ENCODE results near the gene NKX2-8.
"Not testable (repeated sequence)": the region's sequence is repeated elsewhere in the genome, so short reads cannot be mapped to it uniquely, and the experiment has no call there.

NKX2-8 gene

GRCh38 chr14:36553656-36554260 lies 28.7 kb downstream of the NKX2-8 start:
- H3K27ac ChIP-seq = no peak overlapping the region
- TF ChIP-seq, protein P1, sequence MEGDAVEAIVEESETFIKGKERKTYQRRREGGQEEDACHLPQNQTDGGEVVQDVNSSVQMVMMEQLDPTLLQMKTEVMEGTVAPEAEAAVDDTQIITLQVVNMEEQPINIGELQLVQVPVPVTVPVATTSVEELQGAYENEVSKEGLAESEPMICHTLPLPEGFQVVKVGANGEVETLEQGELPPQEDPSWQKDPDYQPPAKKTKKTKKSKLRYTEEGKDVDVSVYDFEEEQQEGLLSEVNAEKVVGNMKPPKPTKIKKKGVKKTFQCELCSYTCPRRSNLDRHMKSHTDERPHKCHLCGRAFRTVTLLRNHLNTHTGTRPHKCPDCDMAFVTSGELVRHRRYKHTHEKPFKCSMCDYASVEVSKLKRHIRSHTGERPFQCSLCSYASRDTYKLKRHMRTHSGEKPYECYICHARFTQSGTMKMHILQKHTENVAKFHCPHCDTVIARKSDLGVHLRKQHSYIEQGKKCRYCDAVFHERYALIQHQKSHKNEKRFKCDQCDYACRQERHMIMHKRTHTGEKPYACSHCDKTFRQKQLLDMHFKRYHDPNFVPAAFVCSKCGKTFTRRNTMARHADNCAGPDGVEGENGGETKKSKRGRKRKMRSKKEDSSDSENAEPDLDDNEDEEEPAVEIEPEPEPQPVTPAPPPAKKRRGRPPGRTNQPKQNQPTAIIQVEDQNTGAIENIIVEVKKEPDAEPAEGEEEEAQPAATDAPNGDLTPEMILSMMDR (conservative IDR thresholded peaks at IDR 0.05) = peak; percentile 89

DNA sequence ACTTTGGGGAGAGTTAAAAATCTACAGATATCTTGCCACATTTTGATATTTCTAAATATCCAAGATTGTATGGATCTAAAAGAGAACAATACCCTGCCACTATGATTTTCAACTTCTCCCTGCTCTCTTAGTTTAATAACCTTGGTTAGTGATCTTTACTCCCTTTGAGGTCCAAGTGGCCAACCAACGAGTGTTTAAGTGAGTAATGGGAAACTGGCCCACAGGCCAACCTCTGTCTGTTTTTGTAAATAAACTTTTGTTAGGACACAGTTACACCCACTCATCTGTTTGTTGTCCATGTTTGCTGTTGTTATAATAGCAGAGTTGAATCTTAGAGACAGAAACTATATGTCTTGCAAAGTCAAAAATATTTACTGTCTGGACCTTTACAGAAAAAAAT lies 31.5 kb downstream of the NKX2-8 start:
- TF ChIP-seq, protein P1 (conservative IDR thresholded peaks at IDR 0.05) = no peak

DNA sequence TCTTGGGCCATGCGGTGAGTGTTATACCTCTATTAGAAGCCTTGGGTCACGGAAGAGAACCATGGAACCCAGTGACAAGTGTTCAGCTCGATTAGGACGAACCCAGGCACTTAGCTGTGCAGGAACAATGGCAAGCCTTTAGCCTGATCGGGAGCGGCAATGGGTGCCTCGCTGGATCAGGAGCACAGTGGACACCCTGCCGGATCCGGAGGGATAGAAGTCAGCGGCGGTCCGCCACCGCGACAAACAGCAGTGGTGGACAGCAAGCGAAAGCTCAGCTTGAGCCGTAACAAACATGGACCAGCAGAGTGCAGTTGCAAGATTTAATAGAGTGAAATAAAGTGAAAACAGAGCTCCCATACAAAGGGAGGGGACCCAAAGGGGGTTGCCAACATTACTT lies 38.1 kb downstream of the NKX2-8 start:
- H3K27ac ChIP-seq = not testable (repeated sequence)

More for the DNA sequence above, 31.5 kb downstream of the NKX2-8 start:
- H3K27ac ChIP-seq = no peak overlapping the region

DNA sequence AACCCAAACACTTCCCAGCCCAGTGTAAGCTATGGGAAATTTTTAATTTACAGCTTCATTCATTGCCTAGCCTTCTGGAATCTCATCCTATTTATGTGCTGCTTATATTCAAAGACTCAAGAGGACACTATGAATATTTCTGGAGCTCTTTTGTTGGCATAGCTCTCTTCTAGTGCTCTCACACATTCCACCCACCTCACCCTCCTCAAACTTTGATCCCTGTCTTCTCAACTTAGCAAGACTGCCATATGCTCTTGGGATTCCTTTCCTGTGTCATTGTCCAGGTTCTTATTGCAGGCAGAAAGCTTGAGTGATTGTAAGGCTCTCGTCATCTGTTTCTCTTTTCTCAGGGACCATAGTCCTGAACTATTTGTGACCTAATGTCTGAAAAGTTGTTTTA lies 44.4 kb downstream of the NKX2-8 start:
- TF ChIP-seq, protein P1 (conservative IDR thresholded peaks at IDR 0.05) = no peak
- H3K27ac ChIP-seq = no peak overlapping the region

Measured in VCaP (cell line).